Endothelial cell of umbilical vein (primary cell): ENCODE data around the gene LSM3.

Experiments
- EZH2 ChIP-seq: IDR thresholded peaks from 2 replicates; pipeline ENCODE4 v1.6.1; 2012; ENCODE audit warnings: borderline replicate concordance, low read depth, mild to moderate bottlenecking, moderate library complexity, low read length, inconsistent platforms; ENCODE audit not compliant: severe bottlenecking
- GATA2 ChIP-seq: IDR thresholded peaks from 2 replicates; pipeline ENCODE4 v1.7.0; 2011; ENCODE audit warnings: low read depth, mild to moderate bottlenecking, moderate library complexity, mixed read lengths, low read length; ENCODE audit not compliant: insufficient read length, insufficient read depth
- JUN ChIP-seq: IDR thresholded peaks from 2 replicates; pipeline ENCODE4 v1.6.1; 2011; ENCODE audit warnings: borderline replicate concordance, low read depth; ENCODE audit not compliant: insufficient read length, insufficient read depth
- MYC ChIP-seq: IDR thresholded peaks from one replicate; pipeline ENCODE4 v1.6.1; 2011; ENCODE audit warnings: mild to moderate bottlenecking, low read depth, low read length
- POLR2A ChIP-seq: IDR thresholded peaks from 2 replicates; pipeline ENCODE4 v1.6.1; 2012; ENCODE audit warnings: low read depth, mild to moderate bottlenecking, control low read depth, low read length
- POLR2AphosphoS5 ChIP-seq: IDR thresholded peaks from 2 replicates; pipeline ENCODE4 v1.6.1; 2012; ENCODE audit warnings: low read depth, mild to moderate bottlenecking, control low read depth, low read length, moderate library complexity; ENCODE audit not compliant: insufficient read depth
- TF ChIP-seq, protein P1 (sequence below), 2 donors: IDR thresholded peaks; 1 replicate in 1 of 2; 2 replicates in 1 of 2; pipeline ENCODE4 v1.5.1; 2011; ENCODE audit warnings: low read length in 2 of 2, mild to moderate bottlenecking in 2 of 2, moderate library complexity in 2 of 2, control low read depth in 1 of 2, inconsistent platforms in 1 of 2, low read depth in 1 of 2; ENCODE audit not compliant: insufficient read depth in 1 of 2; ENCODE audit errors: extremely low read depth in 1 of 2
- TF ChIP-seq, protein P2 (sequence below): IDR thresholded peaks from 2 replicates; pipeline ENCODE4 v1.6.1; 2011; ENCODE audit not compliant: insufficient read depth, insufficient read length

DNA sequence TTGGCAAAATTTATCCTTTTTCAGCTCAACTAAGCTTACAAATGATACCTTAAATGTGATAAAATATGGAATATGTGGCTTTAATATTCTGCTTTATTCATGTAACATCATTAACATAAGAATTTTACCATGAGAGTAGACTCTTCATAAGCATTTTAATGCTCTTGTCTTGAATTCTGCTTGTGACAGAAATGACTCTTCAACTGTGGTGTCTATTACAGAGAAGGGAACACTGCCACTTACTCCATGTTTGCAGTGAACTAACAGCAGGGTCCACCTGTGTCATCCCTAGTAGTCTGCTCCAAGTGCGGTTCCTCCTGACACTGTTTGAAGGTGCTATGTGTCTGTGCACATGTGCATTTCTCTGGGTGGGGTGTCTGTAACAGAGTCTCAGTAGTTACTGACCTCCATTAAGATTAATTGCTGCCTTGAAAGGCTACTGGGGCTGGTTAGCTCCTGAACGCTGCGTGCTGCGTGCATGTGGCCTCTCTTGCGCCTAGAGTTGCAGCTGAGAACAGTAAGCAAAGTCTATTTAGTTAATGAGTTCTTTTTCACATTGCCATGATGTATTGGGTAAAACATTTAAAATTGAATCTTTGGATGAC, 8.3 kb downstream of the LSM3 start:
- TF ChIP-seq, protein P1, sequence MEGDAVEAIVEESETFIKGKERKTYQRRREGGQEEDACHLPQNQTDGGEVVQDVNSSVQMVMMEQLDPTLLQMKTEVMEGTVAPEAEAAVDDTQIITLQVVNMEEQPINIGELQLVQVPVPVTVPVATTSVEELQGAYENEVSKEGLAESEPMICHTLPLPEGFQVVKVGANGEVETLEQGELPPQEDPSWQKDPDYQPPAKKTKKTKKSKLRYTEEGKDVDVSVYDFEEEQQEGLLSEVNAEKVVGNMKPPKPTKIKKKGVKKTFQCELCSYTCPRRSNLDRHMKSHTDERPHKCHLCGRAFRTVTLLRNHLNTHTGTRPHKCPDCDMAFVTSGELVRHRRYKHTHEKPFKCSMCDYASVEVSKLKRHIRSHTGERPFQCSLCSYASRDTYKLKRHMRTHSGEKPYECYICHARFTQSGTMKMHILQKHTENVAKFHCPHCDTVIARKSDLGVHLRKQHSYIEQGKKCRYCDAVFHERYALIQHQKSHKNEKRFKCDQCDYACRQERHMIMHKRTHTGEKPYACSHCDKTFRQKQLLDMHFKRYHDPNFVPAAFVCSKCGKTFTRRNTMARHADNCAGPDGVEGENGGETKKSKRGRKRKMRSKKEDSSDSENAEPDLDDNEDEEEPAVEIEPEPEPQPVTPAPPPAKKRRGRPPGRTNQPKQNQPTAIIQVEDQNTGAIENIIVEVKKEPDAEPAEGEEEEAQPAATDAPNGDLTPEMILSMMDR (IDR thresholded peaks at IDR 0.05; ENCODE audit: extremely low read depth in 1 of 2, insufficient read depth in 1 of 2, low read depth in 1 of 2, low read length in 2 of 2), result no peak
- TF ChIP-seq POLR2A (no peak), JUN (no peak), POLR2AphosphoS5 (no peak), MYC (no peak), EZH2 (no peak), GATA2 (no peak)
- TF ChIP-seq, protein P2, sequence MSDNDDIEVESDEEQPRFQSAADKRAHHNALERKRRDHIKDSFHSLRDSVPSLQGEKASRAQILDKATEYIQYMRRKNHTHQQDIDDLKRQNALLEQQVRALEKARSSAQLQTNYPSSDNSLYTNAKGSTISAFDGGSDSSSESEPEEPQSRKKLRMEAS, result no peak
